ENCODE measurements around the gene COL18A1. TPM values are rescaled to one million over a fixed set of nuclear protein-coding genes. Genes with fewer than 3 reads are reported as not detected.
A peak's percentile ranks its signal among the peaks of the same experiment; 100 is the strongest.
"Not testable (repeated sequence)": the region's sequence is repeated elsewhere in the genome, so short reads cannot be mapped to it uniquely, and the experiment has no call there.

COL18A1 gene
- total and polyA plus RNA-seq, 7 experiments from 2014 or later = 7.0 to 89.8 (median 15.4) TPM

- Mint-ChIP-seq H3K4me1 (peaks cover 0 to 18% (median 9%) of the 10 kb centered on the region in 7 donors), H3K9me3 (no peaks in the 10 kb centered on the region), H3K4me3 (no peak overlapping the region), H3K36me3 (no peaks in the 10 kb centered on the region), H3K27ac (peak overlapping the region in 3 of 9 donors; percentile 40 to 56 (median 48)), H3K27me3 (peaks cover 0 to 14% (median 5%) of the 10 kb centered on the region in 5 donors)
- intact Hi-C loops (cut with micrococcal nuclease) = no loop called here
- DNase-seq (no peak), ATAC-seq (no peak)
- Histone ChIP-seq H3K27ac (ENCODE audit: low read depth, low read length) (no peak overlapping the region), H3K27me3 (ENCODE audit: control insufficient read depth in 2 of 2, insufficient read depth in 2 of 2, low read length in 2 of 2) (no peaks in the 10 kb centered on the region), H3K4me3 (ENCODE audit: low read length) (no peak overlapping the region), H3K36me3 (ENCODE audit: control insufficient read depth in 2 of 3, insufficient read depth in 3 of 3, low read length in 3 of 3) (no peaks in the 10 kb centered on the region), H3K9me3 (ENCODE audit: control insufficient read depth in 2 of 3, low read length in 3 of 3) (no peaks in the 10 kb centered on the region), H3K4me1 (ENCODE audit: control insufficient read depth in 2 of 2, insufficient read depth in 2 of 2, low read length in 2 of 2) (no peaks in the 10 kb centered on the region)
- CTCF ChIA-PET = no interaction called here
- POLR2A ChIA-PET = no interaction called here
Measured at GRCh38 chr21:45367402-45368351, 37.3 kb upstream of the COL18A1 start.

- Mint-ChIP-seq H3K27ac (peak overlapping the region in 1 of 9 donors; percentile 2), H3K27me3 (peaks cover 0 to 16% (median 6%) of the 10 kb centered on the region in 5 donors), H3K4me1 (peaks cover 0 to 14% (median 9%) of the 10 kb centered on the region in 7 donors)
- H3K4me3 Mint-ChIP-seq; H3K9me3 ChIP-seq (ENCODE audit: control insufficient read depth in 2 of 3, low read length in 3 of 3); H3K36me3 Mint-ChIP-seq; H3K36me3 ChIP-seq (ENCODE audit: control insufficient read depth in 2 of 3, insufficient read depth in 3 of 3, low read length in 3 of 3); ATAC-seq; H3K4me1 ChIP-seq (ENCODE audit: control insufficient read depth in 2 of 2, insufficient read depth in 2 of 2, low read length in 2 of 2); H3K27ac ChIP-seq (ENCODE audit: low read depth, low read length); POLR2A ChIA-PET; DNase-seq; H3K27me3 ChIP-seq (ENCODE audit: control insufficient read depth in 2 of 2, insufficient read depth in 2 of 2, low read length in 2 of 2); H3K9me3 Mint-ChIP-seq; H3K4me3 ChIP-seq (ENCODE audit: low read length); intact Hi-C loops (cut with micrococcal nuclease); CTCF ChIA-PET: not testable (repeated sequence)
Measured at GRCh38 chr21:45369018-45369417, 35.9 kb upstream of the COL18A1 start.

GRCh38 chr21:45370575-45370974 lies 34.4 kb upstream of the COL18A1 start:
- Mint-ChIP-seq H3K4me1 (peaks cover 0 to 13% (median 9%) of the 10 kb centered on the region in 7 donors), H3K36me3 (no peaks in the 10 kb centered on the region), H3K4me3 (peak overlapping the region in 2 of 10 donors; percentile 7 to 44), H3K27ac (peak overlapping the region in 3 of 9 donors; percentile 2 to 82 (median 59)), H3K9me3 (no peaks in the 10 kb centered on the region), H3K27me3 (peaks cover 0 to 19% (median 9%) of the 10 kb centered on the region in 5 donors)
- ChIA-PET CTCF (no interaction called here), POLR2A (no interaction called here)
- Histone ChIP-seq H3K4me3 (ENCODE audit: low read length) (no peak overlapping the region), H3K4me1 (ENCODE audit: control insufficient read depth in 2 of 2, insufficient read depth in 2 of 2, low read length in 2 of 2) (no peaks in the 10 kb centered on the region), H3K9me3 (ENCODE audit: control insufficient read depth in 2 of 3, low read length in 3 of 3) (no peaks in the 10 kb centered on the region), H3K27me3 (ENCODE audit: control insufficient read depth in 2 of 2, insufficient read depth in 2 of 2, low read length in 2 of 2) (no peaks in the 10 kb centered on the region), H3K36me3 (ENCODE audit: control insufficient read depth in 2 of 3, insufficient read depth in 3 of 3, low read length in 3 of 3) (no peaks in the 10 kb centered on the region), H3K27ac (ENCODE audit: low read depth, low read length) (no peak overlapping the region)
- intact Hi-C loops (cut with micrococcal nuclease) = no loop called here
- ATAC-seq (no peak), DNase-seq (no peak)

- no peak for ATAC-seq
- Mint-ChIP-seq H3K9me3 (peaks cover 0 to 2% (median 0%) of the 10 kb centered on the region in 11 donors), H3K36me3 (no peaks in the 10 kb centered on the region), H3K27me3 (peaks cover 0 to 19% (median 9%) of the 10 kb centered on the region in 5 donors), H3K27ac (peak overlapping the region in 1 of 9 donors; percentile 71), H3K4me1 (peaks cover 0 to 13% (median 9%) of the 10 kb centered on the region in 7 donors), H3K4me3 (no peak overlapping the region)
- intact Hi-C loops (cut with micrococcal nuclease) = no loop called here
- Histone ChIP-seq H3K4me1 (ENCODE audit: control insufficient read depth in 2 of 2, insufficient read depth in 2 of 2, low read length in 2 of 2) (no peaks in the 10 kb centered on the region), H3K27ac (ENCODE audit: low read depth, low read length) (no peak overlapping the region), H3K9me3 (ENCODE audit: control insufficient read depth in 2 of 3, low read length in 3 of 3) (no peaks in the 10 kb centered on the region), H3K36me3 (ENCODE audit: control insufficient read depth in 2 of 3, insufficient read depth in 3 of 3, low read length in 3 of 3) (no peaks in the 10 kb centered on the region), H3K4me3 (ENCODE audit: low read length) (no peak overlapping the region), H3K27me3 (ENCODE audit: control insufficient read depth in 2 of 2, insufficient read depth in 2 of 2, low read length in 2 of 2) (no peaks in the 10 kb centered on the region)
- ChIA-PET POLR2A (no interaction called here), CTCF (no interaction called here)
- DNase-seq = no peak
Measured at GRCh38 chr21:45371081-45371480, 33.9 kb upstream of the COL18A1 start.

GRCh38 chr21:45371655-45372054 lies 33.3 kb upstream of the COL18A1 start:
- Mint-ChIP-seq H3K4me1 (peaks cover 0 to 13% (median 9%) of the 10 kb centered on the region in 7 donors), H3K36me3 (no peaks in the 10 kb centered on the region), H3K4me3 (no peak overlapping the region), H3K27ac (no peak overlapping the region), H3K27me3 (peaks cover 0 to 19% (median 9%) of the 10 kb centered on the region in 5 donors), H3K9me3 (peaks cover 0 to 2% (median 0%) of the 10 kb centered on the region in 11 donors)
- intact Hi-C loops (cut with micrococcal nuclease) = no loop called here
- Histone ChIP-seq H3K27ac (ENCODE audit: low read depth, low read length) (no peak overlapping the region), H3K27me3 (ENCODE audit: control insufficient read depth in 2 of 2, insufficient read depth in 2 of 2, low read length in 2 of 2) (no peaks in the 10 kb centered on the region), H3K9me3 (ENCODE audit: control insufficient read depth in 2 of 3, low read length in 3 of 3) (no peaks in the 10 kb centered on the region), H3K4me3 (ENCODE audit: low read length) (no peak overlapping the region), H3K4me1 (ENCODE audit: control insufficient read depth in 2 of 2, insufficient read depth in 2 of 2, low read length in 2 of 2) (no peaks in the 10 kb centered on the region), H3K36me3 (ENCODE audit: control insufficient read depth in 2 of 3, insufficient read depth in 3 of 3, low read length in 3 of 3) (no peaks in the 10 kb centered on the region)
- DNase-seq (no peak), ATAC-seq (no peak)
- CTCF ChIA-PET = no interaction called here
- POLR2A ChIA-PET = no interaction called here

GRCh38 chr21:45372732-45373355 lies 32.1 kb upstream of the COL18A1 start:
- no peak for DNase-seq
- Mint-ChIP-seq H3K27me3 (peaks cover 4 to 21% (median 9%) of the 10 kb centered on the region in 5 donors), H3K36me3 (no peaks in the 10 kb centered on the region), H3K4me1 (peaks cover 0 to 13% (median 9%) of the 10 kb centered on the region in 7 donors), H3K9me3 (peaks cover 0 to 10% (median 5%) of the 10 kb centered on the region in 11 donors), H3K4me3 (no peak overlapping the region), H3K27ac (no peak overlapping the region)
- no peaks in the 10 kb centered on the region for H3K9me3 ChIP-seq (ENCODE audit: control insufficient read depth in 2 of 3, low read length in 3 of 3)
- POLR2A ChIA-PET = no interaction called here
- no peak overlapping the region for H3K4me3 ChIP-seq (ENCODE audit: low read length)
- ATAC-seq = no peak
- H3K27ac ChIP-seq (ENCODE audit: low read depth, low read length) = no peak overlapping the region
- no peaks in the 10 kb centered on the region for H3K4me1 ChIP-seq (ENCODE audit: control insufficient read depth in 2 of 2, insufficient read depth in 2 of 2, low read length in 2 of 2)
- CTCF ChIA-PET = no interaction called here
- H3K27me3 ChIP-seq (ENCODE audit: control insufficient read depth in 2 of 2, insufficient read depth in 2 of 2, low read length in 2 of 2) = no peaks in the 10 kb centered on the region
- H3K36me3 ChIP-seq (ENCODE audit: control insufficient read depth in 2 of 3, insufficient read depth in 3 of 3, low read length in 3 of 3) = no peaks in the 10 kb centered on the region
- intact Hi-C loops (cut with micrococcal nuclease) = no loop called here
